K562 (cell line): ENCODE results near the gene VENTX. TPM values are rescaled to one million over a fixed set of nuclear protein-coding genes. Genes with fewer than 3 reads are reported as not detected.

Experiments
- FOXJ2 ChIP-seq: fragments of 200-800 bp; sonication (Bioruptor generic); IDR thresholded peaks from 2 replicates; pipeline ENCODE4 v1.6.1; 2016; ENCODE audit warnings: missing genetic modification characterization, missing compliant biosample characterization
- FOXM1 ChIP-seq, 2 experiments: fragments of 450-650 bp in 1 of 2; sonication (generic) in 1 of 2; formaldehyde crosslinking in 1 of 2; IDR thresholded peaks; 2 replicates each; pipeline versions ENCODE4 v1.6.1 to v1.9.0; 2017 to 2022; ENCODE audit warnings: low read depth in 2 of 2, mild to moderate bottlenecking in 2 of 2, missing genetic modification reagents in 1 of 2, moderate library complexity in 1 of 2
- FUS ChIP-seq: fragments of 200-400 bp; formaldehyde crosslinking; optimal IDR thresholded peaks from 2 replicates; pipeline ENCODE3; 2017; ENCODE audit warnings: low read depth, low read length
- HIVEP1 ChIP-seq: fragments of 250-450 bp; sonication (Bioruptor Pico); IDR thresholded peaks from 2 replicates; pipeline ENCODE4 v1.4.0; 2020; ENCODE audit warnings: mild to moderate bottlenecking
- IFI16 ChIP-seq: fragments of 250-450 bp; sonication (Bioruptor Pico); IDR thresholded peaks from 2 replicates; pipeline ENCODE4 v2.1.2; 2022; ENCODE audit warnings: mild to moderate bottlenecking, inconsistent platforms
- KDM1A ChIP-seq, 2 experiments: fragments of 450-650 bp; IDR thresholded peaks; 2 replicates each; pipeline ENCODE4 v1.6.1; 2016; ENCODE audit warnings: mild to moderate bottlenecking in 2 of 2
- NCOA1 ChIP-seq: fragments of 450-650 bp; IDR thresholded peaks from 2 replicates; pipeline ENCODE4 v1.6.1; 2016; ENCODE audit warnings: low read depth
- NFATC3 ChIP-seq: fragments of 450-650 bp; IDR thresholded peaks from 2 replicates; pipeline ENCODE4 v1.6.1; 2017; ENCODE audit warnings: mild to moderate bottlenecking
- NFE2L1 ChIP-seq: fragments of 450-650 bp; IDR thresholded peaks from 2 replicates; pipeline ENCODE4 v1.6.1; 2016; ENCODE audit warnings: missing genetic modification characterization, low read depth, mild to moderate bottlenecking, missing compliant biosample characterization, moderate library complexity, borderline replicate concordance
- PHTF2 ChIP-seq: fragments of 250-450 bp; sonication (Bioruptor Pico); IDR thresholded peaks from 2 replicates; pipeline ENCODE4 v1.5.0; 2021; ENCODE audit warnings: mild to moderate bottlenecking
- RBM15 ChIP-seq: fragments of 200-400 bp; formaldehyde crosslinking; IDR thresholded peaks from 2 replicates; pipeline ENCODE4 v1.6.1; 2018; ENCODE audit warnings: mild to moderate bottlenecking, low read length, moderate library complexity; ENCODE audit not compliant: insufficient read depth
- RFX5 ChIP-seq: IDR thresholded peaks from 2 replicates; pipeline ENCODE4 v1.6.1; 2011; ENCODE audit warnings: low read depth, mild to moderate bottlenecking, improper control_type of control experiment, low read length
- RFX7 ChIP-seq: fragments of 250-450 bp; sonication (Bioruptor Pico); IDR thresholded peaks from 2 replicates; pipeline ENCODE4 v1.5.1; 2021; ENCODE audit warnings: mild to moderate bottlenecking
- SMC3 ChIP-seq: conservative IDR thresholded peaks from 2 replicates; pipeline ENCODE4 v1.6.1; 2011; ENCODE audit warnings: low read depth, low read length, improper control_type of control experiment; ENCODE audit not compliant: insufficient read depth
- STAT5A ChIP-seq: IDR thresholded peaks from 2 replicates; pipeline ENCODE4 v1.6.1; 2012; ENCODE audit warnings: low read length, inconsistent platforms, borderline replicate concordance
- TEAD4 ChIP-seq, 2 experiments: sonication (generic) in 1 of 2; formaldehyde crosslinking in 1 of 2; IDR thresholded peaks; 2 replicates each; pipeline versions ENCODE4 v1.6.1 to v1.8.0; 2012 to 2022; ENCODE audit warnings: borderline replicate concordance in 1 of 2, inconsistent platforms in 1 of 2, low read length in 1 of 2, mild to moderate bottlenecking in 1 of 2, missing genetic modification reagents in 1 of 2
- ZBTB17 ChIP-seq: fragments of 450-650 bp; formaldehyde crosslinking; IDR thresholded peaks from 2 replicates; pipeline ENCODE4 v1.4.0; 2020; ENCODE audit warnings: mild to moderate bottlenecking
- ZBTB7A ChIP-seq: IDR thresholded peaks from 2 replicates; pipeline ENCODE4 v1.6.1; 2011; ENCODE audit warnings: low read depth, mild to moderate bottlenecking, low read length, moderate library complexity, borderline replicate concordance; ENCODE audit not compliant: control insufficient read depth
- ZNF174 ChIP-seq: fragments of 250-450 bp; sonication (Bioruptor Pico); IDR thresholded peaks from 2 replicates; pipeline ENCODE4 v1.4.0; 2020; ENCODE audit warnings: mild to moderate bottlenecking
- ZNF197 ChIP-seq: fragments of 200-800 bp; sonication (Bioruptor generic); IDR thresholded peaks from 2 replicates; pipeline ENCODE4 v1.6.1; 2016; ENCODE audit warnings: low read depth, missing genetic modification characterization, missing compliant biosample characterization
- ZNF24 ChIP-seq: fragments of 450-650 bp; IDR thresholded peaks from 2 replicates; pipeline ENCODE4 v1.6.1; 2016
- ZNF583 ChIP-seq: fragments of 250-450 bp; sonication (Bioruptor Pico); IDR thresholded peaks from 2 replicates; pipeline ENCODE4 v1.4.0; 2020
- ZNF668 ChIP-seq: fragments of 250-450 bp; sonication (Bioruptor Pico); IDR thresholded peaks from 2 replicates; pipeline ENCODE4 v1.8.0; 2022; ENCODE audit warnings: mild to moderate bottlenecking, inconsistent platforms
- ZNF696 ChIP-seq: fragments of 250-450 bp; sonication (Bioruptor Pico); conservative IDR thresholded peaks from 2 replicates; pipeline ENCODE4 v1.4.0; 2020; ENCODE audit warnings: mild to moderate bottlenecking, moderate library complexity
- polyA plus RNA-seq, 8 experiments: library from polyadenylated mRNA; depleted of rRNA in 4 of 8; stranded (reverse) in 5 of 8; unstranded in 3 of 8; fragments of >200 nt; fragmentation: Nextera tagmentation in 2 of 8; fragmentation: Illumina TruSeq in 1 of 8; extraction: Ambion mirVana in 2 of 8; extraction: Trizol in 1 of 8; gene quantifications; 2 replicates each; pipeline versions ENCODE4 v1.2.1 to v1.2.3, GENCODE V29; 2011 to 2014; ENCODE audit warnings: inconsistent platforms in 1 of 8, missing spikeins in 1 of 8
- total RNA-seq, 7 experiments: library from RNA; depleted of rRNA in 6 of 7; stranded (reverse); fragments of >200 nt in 6 of 7; fragmentation: Illumina TruSeq in 2 of 7; extraction: Trizol in 2 of 7; gene quantifications; 2 replicates each; pipeline versions ENCODE4 v1.2.1 to v1.2.3, GENCODE V29; 2011 to 2021; ENCODE audit warnings: low replicate concordance in 1 of 7
- TF ChIP-seq, protein P1 (sequence below): fragments of 250-450 bp; sonication (Bioruptor Pico); IDR thresholded peaks from 2 replicates; pipeline ENCODE4 v1.5.0; 2021
- TF ChIP-seq, protein P2 (sequence below): fragments of 250-450 bp; sonication (Bioruptor Pico); IDR thresholded peaks from 2 replicates; pipeline ENCODE4 v1.8.0; 2021; ENCODE audit warnings: mild to moderate bottlenecking, moderate library complexity
- TF ChIP-seq, protein P3 (sequence below): fragments of 450-650 bp; IDR thresholded peaks from 2 replicates; pipeline ENCODE4 v1.6.1; 2014; ENCODE audit warnings: low read depth, mild to moderate bottlenecking, moderate library complexity, borderline replicate concordance

VENTX gene
- total and polyA plus RNA-seq, 9 of the 15 experiments (the other 6 are each of a cell fraction or from before 2014, with no cell fraction given) = 0.07 to 0.70 (median 0.20) TPM; not detected in 1

DNA sequence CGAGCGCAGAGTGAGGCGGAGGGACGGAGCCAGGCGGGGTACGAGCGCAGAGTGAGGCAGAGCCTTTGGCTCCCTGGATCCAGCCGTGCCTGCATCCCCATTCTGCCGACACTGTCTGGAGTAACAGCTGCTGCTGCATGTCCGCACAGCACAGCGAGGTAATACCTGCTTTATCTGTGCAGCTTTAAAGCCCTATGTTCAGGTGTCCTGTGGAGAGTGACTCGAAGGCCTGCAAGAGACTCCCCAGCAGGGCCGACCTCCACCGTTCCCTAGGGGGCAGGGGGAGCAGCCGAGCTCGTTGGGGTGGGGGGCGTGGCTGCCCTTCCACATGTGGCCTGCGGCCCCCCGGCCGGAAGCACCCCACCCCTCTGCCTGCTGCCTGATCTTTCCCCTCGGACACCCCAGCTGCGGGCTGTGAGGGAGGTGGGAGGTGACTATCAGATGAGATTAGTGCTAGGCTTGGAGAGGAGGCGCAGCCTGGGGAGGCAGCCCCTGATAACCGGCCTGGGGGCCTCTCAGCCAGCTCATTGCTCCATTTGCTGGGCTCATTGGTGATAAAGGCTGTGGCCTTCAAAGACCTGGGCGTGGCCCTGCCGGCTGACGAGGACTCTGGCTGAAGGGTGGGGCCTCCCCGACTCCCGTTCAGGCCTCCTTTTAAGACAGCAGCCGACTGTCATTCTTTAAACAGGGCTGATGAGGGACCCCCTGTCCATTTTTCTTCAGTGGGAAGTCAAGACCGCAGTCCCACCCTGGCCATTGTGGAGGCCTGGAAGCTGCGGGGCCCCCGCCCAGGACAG, 8.0 kb downstream of the VENTX start (continued):
- peak; percentile 69; the same call in 1 of the 2 replicates for TF ChIP-seq NCOA1
- TF ChIP-seq ZNF696 (CRISPR knock-in tag) = no peak
- TF ChIP-seq STAT5A = peak; percentile 57; the same call in 1 of the 2 replicates
- TF ChIP-seq, protein P1, sequence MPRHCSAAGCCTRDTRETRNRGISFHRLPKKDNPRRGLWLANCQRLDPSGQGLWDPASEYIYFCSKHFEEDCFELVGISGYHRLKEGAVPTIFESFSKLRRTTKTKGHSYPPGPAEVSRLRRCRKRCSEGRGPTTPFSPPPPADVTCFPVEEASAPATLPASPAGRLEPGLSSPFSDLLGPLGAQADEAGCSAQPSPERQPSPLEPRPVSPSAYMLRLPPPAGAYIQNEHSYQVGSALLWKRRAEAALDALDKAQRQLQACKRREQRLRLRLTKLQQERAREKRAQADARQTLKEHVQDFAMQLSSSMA = no peak
- no peak for TF ChIP-seq SMC3
- no peak for TF ChIP-seq RFX7 (CRISPR knock-in tag)
- TF ChIP-seq ZBTB7A = peak; percentile 95
- peak in 1 of 2 experiments; percentile 24; a peak in 1 of 4 replicates for TF ChIP-seq KDM1A (IDR thresholded peaks at IDR 0.05)
- TF ChIP-seq FOXJ2 (tag) = no peak
- TF ChIP-seq ZBTB17 (CRISPR knock-in tag) = no peak
- no peak for TF ChIP-seq RBM15
- TF ChIP-seq RFX5 = no peak
- TF ChIP-seq, protein P2, sequence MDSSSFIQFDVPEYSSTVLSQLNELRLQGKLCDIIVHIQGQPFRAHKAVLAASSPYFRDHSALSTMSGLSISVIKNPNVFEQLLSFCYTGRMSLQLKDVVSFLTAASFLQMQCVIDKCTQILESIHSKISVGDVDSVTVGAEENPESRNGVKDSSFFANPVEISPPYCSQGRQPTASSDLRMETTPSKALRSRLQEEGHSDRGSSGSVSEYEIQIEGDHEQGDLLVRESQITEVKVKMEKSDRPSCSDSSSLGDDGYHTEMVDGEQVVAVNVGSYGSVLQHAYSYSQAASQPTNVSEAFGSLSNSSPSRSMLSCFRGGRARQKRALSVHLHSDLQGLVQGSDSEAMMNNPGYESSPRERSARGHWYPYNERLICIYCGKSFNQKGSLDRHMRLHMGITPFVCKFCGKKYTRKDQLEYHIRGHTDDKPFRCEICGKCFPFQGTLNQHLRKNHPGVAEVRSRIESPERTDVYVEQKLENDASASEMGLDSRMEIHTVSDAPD (CRISPR knock-in tag) = no peak
- no peak for TF ChIP-seq FUS
- TF ChIP-seq HIVEP1 (CRISPR knock-in tag) = no peak
- TF ChIP-seq ZNF583 (CRISPR knock-in tag) = no peak
- TF ChIP-seq ZNF24 = no peak
- TF ChIP-seq ZNF668 (CRISPR knock-in tag) = no peak
- peak; percentile 48; the same call in 1 of the 2 replicates for TF ChIP-seq FOXM1 (IDR thresholded peaks at IDR 0.05; ENCODE audit: low read depth)
- no peak for TF ChIP-seq FOXM1 (CRISPR knock-in tag; IDR thresholded peaks at IDR 0.05; ENCODE audit: low read depth)
- 0 out of 2 replicates have a peak, but pooled peaks have one; percentile 45 for TF ChIP-seq ZNF197 (CRISPR knock-in tag)
- TF ChIP-seq ZNF174 (CRISPR knock-in tag) = no peak
- peak; percentile 76 for TF ChIP-seq TEAD4 (IDR thresholded peaks at IDR 0.05; ENCODE audit: low read length)
- TF ChIP-seq TEAD4 (CRISPR knock-in tag; IDR thresholded peaks at IDR 0.05; ENCODE audit: borderline replicate concordance) = no peak
- TF ChIP-seq NFE2L1 (tag) = no peak
- no peak for TF ChIP-seq NFATC3
- TF ChIP-seq IFI16 (CRISPR knock-in tag) = no peak
- no peak for TF ChIP-seq PHTF2 (CRISPR knock-in tag)
- TF ChIP-seq, protein P3, sequence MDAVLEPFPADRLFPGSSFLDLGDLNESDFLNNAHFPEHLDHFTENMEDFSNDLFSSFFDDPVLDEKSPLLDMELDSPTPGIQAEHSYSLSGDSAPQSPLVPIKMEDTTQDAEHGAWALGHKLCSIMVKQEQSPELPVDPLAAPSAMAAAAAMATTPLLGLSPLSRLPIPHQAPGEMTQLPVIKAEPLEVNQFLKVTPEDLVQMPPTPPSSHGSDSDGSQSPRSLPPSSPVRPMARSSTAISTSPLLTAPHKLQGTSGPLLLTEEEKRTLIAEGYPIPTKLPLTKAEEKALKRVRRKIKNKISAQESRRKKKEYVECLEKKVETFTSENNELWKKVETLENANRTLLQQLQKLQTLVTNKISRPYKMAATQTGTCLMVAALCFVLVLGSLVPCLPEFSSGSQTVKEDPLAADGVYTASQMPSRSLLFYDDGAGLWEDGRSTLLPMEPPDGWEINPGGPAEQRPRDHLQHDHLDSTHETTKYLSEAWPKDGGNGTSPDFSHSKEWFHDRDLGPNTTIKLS = no peak
